Cortex of kidney (tissue), 1 donor: ENCODE data around the gene CCDC13.
"Not testable (repeated sequence)": the region's sequence is repeated elsewhere in the genome, so short reads cannot be mapped to it uniquely, and the experiment has no call there.

Experiments
- DNase-seq: peaks from one replicate; lab custom pipeline; 2025; lab: John Stamatoyannopoulos, UW

CCDC13 gene, protein sequence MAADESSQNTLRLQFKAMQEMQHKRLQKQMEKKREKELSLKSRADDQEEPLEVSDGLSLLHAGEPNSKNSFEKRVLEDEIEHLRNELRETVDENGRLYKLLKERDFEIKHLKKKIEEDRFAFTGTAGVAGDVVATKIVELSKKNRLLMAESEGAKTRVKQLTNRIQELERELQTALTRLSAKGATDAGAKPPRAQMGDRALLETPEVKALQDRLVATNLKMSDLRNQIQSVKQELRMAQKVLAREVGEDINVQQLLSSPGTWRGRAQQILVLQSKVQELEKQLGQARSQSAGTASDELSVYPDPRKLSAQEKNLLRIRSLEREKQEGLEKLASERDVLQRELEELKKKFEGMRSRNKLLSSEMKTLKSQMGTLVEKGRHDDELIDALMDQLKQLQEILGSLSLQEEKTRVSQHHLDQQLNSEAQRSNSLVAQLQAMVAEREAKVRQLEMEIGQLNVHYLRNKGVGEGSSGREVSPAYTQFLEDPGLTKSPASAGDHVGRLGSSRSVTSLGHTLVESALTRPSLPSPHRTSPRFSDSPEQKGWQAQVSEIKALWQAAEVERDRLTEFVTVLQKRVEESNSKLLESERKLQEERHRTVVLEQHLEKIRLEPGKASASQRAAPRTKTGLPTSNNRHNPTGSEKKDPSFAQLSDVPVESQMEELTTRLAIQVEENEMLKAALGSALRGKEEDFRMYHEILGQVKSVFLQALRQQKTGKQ

DNA sequence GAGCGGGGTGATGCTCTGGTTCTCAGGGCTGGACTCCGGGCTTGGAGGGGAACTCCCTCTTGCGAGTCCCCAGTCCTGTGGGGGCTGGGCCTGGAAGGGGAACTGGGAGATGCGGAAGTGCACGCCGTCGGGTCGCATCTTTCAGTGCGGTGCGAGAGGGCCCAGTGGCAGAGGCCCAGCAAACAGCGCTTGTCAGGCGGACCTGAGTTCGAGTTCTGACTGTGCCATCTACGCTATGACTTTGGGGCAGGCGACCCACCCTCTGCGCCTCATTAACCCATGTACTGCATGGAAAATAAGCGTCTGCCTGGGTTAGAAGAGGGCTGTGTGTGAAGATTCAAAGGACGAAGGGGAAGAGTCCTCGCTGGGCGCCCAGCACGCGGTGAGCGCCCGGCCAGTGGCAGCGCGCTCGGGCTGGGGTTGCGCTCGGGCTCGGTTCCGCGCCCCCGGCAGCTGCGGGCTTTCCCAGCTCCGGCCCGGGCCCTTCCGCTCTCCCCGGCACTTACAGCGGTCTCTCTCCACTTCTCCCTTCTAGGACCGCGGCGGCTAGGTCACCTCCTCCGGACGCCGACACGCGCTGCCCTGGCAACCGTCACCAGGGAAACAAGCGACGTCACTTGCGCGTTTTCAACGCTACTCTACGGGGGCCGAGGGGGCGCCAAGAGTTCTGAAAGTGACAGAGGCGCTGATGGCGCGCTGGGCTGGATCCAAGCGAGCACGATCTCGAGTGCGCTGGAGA is at the start of gene CCDC13:
CCDC13 (minus strand) TSS at position 584 of the 739 bp plus-strand sequence. CDS start 14,908 bp downstream, outside the sequence.
- no peak for DNase-seq

DNA sequence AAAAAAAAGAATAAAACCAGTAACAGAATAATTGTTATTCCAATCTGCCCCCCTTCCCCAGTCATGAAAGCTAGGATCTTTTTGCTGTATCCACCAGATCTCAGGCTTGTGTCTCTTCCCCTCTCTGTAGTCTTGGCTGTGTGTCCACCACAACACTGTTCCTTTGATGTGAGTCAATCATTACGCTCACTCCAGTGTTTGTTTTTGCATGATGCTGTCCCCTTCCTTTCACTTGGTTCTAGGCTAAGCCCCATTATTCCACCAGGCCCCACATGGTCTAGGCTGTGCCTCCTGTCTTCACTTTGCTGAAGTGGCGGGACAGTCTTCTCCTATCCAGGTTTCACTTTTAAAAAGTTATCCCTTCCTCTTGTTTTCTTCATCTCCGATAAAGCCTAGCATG is 49.8 kb upstream of the CCDC13 start:
- DNase-seq, result no peak

DNA sequence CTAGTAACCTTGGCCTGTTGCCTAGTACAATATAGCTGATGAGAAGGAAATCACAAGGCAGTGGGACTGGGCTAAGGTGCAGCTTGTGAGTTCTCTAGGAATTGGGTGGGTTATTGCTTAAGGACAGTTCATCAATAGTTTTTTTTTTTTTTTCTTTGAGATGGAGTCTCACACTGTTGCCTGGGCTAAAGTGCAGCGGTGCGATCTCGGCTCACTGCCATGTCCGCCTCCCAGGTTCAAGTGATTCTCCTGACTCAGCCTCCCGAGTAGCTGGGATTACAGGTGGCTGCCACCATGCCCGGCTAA is 47.6 kb upstream of the CCDC13 start:
- no peak for DNase-seq

DNA sequence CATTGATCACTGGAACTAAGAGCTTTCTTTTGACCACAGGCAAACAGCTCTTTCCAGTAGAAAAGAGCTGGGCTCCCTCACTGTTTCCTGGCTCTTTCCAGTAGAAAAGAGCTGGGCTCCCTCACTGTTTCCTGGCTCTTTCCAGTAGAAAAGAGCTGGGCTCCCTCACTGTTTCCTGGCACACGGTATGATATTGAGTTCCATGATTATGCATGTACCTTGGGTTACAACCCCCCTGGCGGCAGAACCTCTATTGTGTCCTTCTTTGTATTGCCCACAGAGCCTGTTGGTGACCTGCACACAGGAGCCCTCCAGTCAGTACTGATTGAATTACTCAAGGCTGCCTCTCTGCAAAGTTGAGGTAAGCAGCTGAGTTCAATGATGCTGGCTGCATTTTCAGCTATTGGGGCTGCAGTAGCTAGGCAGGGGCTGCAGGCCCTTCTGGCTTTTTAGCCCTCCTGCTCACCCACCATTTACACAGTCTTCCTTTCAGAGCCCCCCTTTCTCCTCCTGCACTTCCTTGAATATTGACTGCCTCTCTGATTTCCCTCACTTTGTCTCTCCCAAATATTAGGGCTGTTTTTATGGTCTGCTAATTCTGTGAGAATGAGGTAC is 46.4 kb upstream of the CCDC13 start:
- DNase-seq, result no peak

DNA sequence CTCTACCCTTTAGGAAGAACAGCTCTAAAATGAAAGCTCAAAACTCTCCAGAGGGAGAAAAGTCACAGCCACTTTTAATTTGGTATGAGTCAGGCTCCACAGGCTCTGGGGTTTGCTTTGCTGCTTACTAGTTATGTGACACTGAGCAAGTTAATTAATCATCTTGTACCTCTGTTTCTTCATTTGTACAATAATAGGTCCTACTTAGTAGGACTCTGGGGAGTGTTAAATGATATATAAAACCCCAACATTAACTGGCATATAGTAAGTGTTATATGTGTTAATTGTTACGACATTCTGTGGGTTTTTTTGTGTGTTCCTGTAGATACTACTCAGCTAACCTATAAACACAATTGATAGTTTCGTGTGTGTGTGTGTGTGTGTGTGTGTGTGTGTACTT is 42.8 kb upstream of the CCDC13 start:
- no peak for DNase-seq

DNA sequence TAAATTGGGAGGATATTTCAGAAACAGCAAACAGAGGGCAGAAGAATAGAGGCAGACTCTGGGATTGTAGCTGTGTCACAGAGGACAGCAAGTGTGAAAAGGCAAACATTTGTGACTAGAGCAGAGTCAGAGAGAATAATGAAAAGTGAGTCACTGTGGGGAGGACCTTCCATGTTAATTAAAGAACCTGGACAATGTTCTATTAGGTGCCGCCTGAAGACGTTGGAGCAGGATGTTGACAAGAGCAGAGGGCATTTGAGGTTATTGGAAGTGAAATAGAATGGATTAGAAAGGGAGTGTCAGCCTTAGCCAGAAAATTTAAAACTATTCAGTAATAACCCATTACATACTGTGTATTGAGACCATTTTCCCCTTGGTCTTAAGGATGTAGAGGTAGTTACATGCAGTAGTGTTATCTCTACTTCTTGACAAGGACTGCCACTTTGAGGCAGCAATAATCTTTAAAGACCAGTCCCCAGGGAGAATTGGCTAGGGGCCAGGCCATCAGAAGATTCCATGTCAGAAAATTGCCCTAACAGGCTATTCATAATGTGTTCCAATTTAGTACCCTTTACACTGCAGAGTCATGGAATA is 42.0 kb upstream of the CCDC13 start:
- no peak for DNase-seq

DNA sequence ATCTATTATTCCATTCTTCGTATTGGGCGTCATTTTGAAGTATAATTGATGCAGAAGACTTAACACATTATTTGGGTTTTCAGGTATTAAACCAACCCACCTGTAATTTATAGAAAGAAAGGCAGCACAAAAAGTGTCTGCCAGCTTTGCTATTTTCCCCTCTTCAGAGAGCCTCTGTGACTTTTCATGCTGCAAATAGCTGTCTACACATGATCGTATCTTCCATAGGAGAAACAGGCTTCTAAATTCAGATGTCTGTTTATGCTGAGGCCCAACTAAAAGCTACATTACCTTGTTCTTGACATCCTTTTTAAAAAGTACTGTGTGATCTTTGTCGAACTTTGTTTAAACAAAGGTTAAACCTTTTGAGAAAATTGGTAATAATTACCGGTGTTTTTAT is 41.2 kb upstream of the CCDC13 start:
- no peak for DNase-seq

DNA sequence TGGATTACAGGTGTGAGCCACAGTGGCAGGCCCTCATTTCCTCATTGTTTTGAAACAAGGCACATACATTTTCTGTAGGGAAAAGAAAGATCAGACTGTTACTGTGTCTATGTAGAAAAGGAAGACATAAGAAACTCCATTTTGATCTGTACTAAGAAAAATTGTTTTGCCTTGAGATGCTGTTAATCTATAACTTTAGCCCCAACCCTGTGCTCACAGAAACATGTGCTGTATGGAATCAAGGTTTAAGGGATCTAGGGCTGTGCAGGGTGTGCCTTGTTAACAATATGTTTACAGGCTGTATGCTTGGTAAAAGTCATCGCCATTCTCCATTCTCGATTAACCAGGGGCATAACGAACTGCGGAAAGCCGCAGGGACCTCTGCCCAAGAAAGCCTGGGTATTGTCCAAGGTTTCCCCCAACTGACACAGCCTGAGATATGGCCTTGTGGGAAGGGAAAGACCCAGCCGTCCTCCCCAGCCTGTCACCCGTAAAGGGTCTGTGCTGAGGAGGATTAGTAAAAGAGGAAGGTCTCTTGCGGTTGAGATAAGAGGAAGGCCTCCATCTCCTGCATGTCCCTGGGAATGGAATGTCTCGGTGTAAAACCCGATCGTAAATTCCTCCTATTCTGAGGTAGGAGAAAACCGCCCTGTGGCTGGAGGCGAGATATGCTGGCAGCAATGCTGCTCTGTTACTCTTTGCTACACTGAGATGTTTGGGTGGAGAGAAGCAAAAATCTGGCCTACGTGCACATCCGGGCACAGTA is 38.2 kb upstream of the CCDC13 start:
- not testable (repeated sequence) for DNase-seq

DNA sequence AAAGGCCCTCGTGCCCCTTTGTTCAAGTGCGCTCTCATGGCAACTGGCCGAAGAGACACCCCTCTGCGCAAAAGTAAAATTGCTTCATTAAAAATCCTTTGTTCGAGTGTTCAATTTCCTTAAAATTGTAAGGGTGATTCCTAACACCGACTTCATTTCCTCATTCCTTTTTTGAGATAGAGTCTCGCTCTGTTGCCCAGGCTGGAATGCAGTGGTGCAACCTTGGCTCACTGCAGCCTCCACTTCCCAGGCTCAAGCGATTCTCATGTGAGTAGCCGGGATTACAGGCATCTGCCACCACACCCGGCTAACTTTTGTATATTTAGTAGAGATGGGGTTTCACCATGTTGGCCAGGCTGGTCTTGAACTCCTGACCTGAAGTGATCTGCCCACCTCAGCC is 37.7 kb upstream of the CCDC13 start:
- not testable (repeated sequence) for DNase-seq

DNA sequence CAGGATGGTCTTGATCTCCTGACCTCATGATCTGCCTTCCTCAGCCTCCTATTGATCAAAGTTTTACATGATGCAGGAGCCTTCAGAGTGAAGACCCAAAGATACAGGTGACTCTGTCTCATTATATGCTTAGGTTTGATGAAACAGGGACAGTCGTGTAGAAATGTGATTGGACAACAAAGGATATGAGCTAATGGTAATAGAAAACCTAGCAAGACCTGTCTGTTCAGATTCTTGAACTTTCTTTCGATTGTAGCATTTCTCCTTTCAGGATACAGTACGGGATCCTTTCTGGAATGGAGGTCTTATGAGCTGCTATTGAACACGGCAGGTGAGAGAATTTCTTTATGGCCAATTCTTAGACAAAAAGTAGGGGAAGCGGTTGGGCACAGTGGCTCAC is 36.1 kb upstream of the CCDC13 start, which contains the start of gene ACKR2:
ACKR2 (plus strand) TSS at position 244 of the 400 bp plus-strand sequence. CDS start 55,058 bp downstream, outside the sequence.
- DNase-seq, result no peak

DNA sequence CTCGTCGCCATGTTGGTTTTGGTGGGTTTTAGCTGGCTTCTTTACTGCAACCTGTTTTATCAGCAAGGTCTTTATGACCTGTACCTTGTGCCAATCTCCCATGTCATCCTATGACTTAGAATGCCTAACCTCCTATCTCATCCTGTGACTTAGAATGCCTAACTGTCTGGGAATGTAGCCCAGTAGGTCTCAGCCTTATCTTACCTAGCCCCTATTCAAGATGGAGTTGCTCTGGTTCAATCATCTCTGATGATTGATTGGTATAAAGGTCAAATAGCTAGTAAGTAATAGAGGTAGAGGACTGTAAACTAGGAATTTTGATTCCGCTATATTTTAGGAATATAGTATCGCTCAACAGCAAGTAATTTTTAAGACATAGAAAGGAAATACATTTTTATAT is 34.9 kb upstream of the CCDC13 start:
- DNase-seq, result no peak

DNA sequence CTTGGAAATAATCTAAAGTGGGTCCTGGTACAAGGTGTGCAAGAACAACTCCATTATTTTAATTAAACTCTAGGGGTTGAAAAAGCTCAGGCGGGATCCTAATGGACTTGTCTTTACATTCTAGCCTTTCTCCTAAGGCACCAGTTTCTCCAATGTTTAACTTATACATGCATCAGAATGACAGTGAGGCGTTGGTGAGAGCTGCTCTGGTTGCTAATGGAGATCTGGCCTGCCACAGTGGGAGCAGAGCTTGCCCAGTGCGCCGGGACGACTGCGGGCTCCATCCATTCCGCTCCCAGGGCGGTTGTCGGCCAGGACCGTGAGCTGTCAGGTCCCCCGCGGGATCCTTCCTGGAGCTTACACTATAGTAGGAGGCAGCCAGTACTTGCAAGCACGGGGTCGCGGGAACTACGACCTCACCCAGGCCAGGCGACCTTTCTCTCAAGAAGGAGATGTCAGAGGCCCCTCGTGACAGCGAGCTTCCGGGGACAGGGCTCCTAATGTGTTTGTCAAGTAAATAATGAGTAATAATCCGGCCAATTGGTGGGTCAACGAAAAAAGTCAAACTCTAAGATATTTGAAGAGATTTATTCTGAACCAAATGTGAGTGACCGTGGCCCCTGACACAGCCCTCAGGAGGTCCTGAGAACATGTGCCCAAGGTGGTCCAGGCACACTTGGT is 32.2 kb upstream of the CCDC13 start:
- DNase-seq, result no peak

DNA sequence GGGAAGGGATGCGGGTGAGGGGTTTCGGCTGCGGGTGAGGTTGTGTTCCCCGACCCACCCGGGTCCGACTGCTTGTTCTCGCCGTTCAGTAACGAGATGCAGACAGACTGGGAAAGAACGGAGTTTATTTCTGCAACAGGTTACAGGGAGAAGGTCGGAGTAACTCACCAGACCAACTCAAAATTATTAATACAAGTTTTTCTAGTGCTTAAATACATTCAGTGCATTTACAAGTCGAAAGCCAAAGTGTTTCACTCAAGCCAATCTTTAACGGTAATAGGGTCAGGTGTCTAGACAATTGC is 31.7 kb upstream of the CCDC13 start:
- no peak for DNase-seq

DNA sequence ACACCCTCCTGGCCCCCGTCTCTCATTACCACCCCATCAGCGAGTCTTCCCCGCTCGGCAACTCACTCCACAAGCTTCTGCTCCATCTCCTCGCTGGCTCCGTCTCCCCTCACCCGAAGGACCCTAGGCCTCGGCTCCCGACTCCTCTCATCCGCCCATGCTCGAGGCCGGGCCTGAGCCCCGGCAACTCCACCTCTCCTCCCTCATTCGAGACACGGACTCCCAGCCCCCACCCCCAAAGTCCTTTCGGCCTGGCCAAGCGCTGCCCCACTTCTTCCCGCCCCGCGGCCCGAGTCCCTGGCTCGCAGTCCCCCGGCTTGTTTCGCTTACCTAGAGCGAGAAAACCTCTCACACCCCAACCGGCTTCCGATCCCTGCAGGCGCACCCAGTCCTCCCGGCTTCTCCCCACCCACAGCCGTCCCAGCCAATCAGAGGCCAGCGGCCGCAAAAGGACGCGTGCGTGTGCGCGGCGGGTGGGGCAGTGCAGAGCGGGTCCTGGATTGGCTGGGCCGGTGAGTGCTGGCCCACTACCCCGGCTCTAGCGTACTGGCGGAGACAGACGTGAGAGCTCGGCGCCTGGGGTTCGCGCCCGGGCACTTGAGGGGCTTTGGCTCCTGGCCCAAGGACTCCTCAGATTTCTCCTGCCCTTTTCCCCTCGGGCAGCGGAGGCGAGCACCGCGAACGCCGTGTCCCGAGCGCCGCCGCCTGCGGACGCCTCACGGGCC is 31.2 kb upstream of the CCDC13 start, which contains the start of gene HIGD1A:
HIGD1A (minus strand) TSS at position 385 of the 725 bp plus-strand sequence. CDS start 10,237 bp downstream, outside the sequence.
- DNase-seq, result peak; percentile 75

DNA sequence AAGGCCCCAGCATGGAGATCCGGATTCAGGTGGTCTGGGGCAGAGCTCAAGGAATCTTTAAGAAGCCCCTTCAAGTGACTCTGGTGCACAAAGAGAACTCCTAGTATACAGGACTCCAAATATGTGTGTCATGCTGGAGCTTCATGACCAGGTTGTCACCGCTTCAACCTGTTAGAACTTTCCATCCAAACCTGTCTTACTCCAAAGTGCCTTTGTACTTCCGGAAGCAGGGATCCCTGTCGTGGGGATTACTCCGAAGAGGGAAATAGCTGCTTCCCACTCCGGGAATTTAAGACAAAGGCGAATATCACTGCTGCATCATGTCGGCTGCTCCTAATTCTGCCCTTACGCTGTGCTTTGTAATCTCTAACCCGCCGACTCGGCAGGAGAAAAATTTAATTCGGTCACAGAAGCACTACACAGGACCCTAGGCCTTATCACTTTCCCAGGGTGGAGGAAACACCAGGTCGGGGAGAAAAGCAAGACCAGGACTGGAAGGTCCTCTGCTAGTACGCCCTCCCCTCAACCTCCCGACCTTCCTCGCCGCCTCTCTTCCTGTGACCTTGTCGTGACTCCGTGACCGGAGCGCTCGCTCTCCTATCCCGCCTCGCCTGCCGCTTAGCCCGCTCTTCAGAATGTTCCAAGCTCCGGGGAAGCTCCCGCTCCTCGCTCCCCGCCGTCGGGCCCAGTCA is 30.5 kb upstream of the CCDC13 start:
- no peak for DNase-seq

DNA sequence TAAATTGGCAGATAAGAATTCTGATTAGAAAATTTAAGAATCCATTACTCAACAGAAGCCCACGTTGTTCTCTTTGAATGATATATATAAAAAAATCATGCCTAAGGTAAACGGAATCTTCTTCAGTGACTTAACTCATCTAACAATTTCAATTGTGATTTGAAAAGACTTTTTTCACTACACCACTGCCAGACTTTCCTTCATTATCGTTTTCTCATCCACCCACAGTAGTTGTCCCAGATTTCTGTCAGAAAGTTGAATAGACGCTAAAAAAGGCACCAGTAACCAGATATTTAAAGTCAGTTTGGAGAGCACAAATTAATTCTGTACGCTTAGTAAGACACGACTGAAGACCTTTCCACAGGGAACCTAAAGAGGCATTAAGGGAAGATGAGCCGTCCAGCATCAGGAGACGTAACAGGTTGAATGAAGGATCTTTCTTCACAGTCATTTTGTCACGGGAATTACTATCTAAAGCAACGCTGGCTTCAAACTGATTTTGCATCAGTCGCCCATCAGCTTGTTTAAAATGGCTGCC is 29.9 kb upstream of the CCDC13 start:
- no peak for DNase-seq

DNA sequence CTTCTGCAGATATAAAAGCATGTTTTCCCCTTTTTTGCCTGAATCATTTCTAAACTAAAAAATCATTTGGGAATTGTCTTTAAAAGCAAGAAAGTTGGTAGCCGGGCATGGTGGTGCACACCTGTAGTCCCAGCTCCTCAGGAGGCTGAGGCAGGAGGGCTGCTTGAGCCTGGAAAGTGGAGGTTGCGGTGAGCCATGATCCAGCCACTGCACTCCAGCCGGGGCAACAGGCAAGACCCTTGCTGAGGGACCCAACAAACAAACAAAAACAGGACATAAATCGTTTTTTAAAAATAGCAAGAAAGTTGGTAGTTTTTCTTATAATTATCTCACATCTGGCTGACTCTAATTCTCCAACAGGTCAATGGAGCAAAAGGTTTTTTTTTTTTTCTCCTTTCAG is 28.7 kb upstream of the CCDC13 start:
- DNase-seq, result no peak

DNA sequence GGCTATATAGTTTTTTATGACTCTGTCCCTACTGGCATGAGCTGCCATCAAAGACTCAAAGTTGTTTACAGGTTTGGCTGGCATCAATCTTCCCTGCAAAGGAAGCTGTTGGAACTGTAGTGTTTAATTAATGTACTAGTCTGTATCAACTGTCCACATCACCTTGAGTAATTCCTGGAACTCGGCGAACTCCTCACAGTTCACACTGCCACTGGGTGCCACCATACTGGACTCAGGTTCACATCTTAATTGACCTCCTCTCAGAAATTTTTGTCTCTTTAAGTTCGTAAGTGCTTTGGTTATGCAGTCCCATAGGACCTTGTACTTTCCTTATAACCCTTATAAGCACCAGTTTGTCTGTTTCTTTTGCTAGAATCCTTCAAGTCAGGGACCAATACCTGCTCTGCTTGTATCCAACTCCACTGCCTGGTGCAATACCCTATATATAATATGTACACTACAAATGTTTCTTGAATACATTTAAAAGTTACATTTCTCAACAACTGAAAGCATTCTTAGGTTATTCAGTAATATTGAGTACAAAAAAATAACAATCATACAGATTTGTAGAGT is 28.1 kb upstream of the CCDC13 start:
- no peak for DNase-seq

DNA sequence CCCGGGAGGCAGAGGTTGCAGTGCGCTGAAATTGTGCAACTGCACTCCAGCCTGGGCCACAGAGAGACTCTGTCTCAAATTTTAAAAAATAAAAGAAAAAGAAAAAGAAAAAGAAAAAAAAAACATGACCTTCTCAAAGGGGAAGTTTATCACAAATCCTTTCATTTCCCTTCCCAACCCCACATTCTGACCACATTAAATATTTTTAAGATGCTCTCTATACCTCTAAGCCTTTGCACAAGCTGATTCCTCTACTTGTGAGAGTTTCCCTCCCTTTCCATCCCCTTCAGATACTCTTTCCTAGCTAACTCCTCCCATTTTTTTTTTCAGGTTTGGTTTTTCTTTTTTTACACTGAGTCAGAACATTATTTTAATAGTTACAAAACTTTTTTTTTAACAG is 27.2 kb upstream of the CCDC13 start:
- DNase-seq, result no peak
